ENCODE data around the gene SPNS2. TPM values are rescaled to one million over a fixed set of nuclear protein-coding genes. Genes with fewer than 3 reads are reported as not detected.

The SPNS2 gene
- total RNA-seq, 1 experiment from 2014 or later = 2.6 TPM

DNA sequence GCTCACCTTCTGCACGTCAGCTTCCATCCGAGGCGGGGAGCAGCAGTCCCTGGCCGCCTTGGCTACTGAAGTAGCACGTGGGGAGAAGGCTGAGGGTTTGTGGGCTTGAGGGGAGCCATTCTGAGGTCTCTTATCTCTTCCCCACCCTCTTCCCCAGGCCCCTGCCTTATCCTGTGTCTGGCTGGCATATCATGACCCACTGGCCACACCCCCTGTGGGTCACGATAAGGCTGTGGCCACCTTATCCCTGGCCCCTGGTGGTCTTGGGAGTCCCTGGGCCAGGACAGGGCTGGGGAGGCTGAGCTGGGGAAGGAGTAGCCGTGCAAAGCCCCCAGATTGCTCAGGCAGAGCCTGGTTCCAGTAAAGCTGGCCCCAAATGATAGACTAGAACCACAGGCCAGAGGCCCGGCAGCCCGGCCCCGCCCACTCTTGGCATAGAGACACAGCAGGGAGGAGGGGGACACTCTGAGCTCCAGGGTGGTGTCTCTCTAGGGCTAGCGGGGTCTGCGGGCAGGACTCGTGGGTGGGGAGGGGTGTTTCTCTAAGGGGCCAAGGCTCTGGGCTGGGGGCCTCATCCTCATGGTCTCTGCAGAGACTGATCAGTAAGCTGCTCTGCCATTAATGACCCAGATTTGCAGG is 7.6 kb downstream of the SPNS2 start:
- Histone ChIP-seq H3K4me1 (ENCODE audit: insufficient read depth, low read length) (peaks cover 17% of the 10 kb centered on the region), H4K20me1 (ENCODE audit: low read length) (no peaks in the 10 kb centered on the region), H3K9me2 (replicated peaks; ENCODE audit: low read length) (no peaks in the 10 kb centered on the region), H3K4me3 (ENCODE audit: low read length) (no peak overlapping the region), H3K9ac (ENCODE audit: low read length) (no peak overlapping the region), H3K9me3 (ENCODE audit: low read length) (no peaks in the 10 kb centered on the region), H3F3A (ENCODE audit: low read length, unreplicated experiment) (no peaks in the 10 kb centered on the region), H2AFZ (ENCODE audit: low read length) (no peak overlapping the region), H3K27me3 (ENCODE audit: low read length) (no peaks in the 10 kb centered on the region), H3K36me3 (ENCODE audit: low read depth, low read length) (no peaks in the 10 kb centered on the region), H3K27ac (ENCODE audit: low read length) (no peak overlapping the region), H3K79me2 (ENCODE audit: low read length) (no peaks in the 10 kb centered on the region), H3K4me2 (ENCODE audit: low read length) (no peak overlapping the region)
- ATAC-seq = no peak
- intact Hi-C loops (cut with micrococcal nuclease) = no loop called here
- POLR2A ChIA-PET (ENCODE audit: unreplicated experiment) = no interaction called here
- no TSS peak for BruUV-seq (replicated peaks)
- DNase-seq = no peak
- CTCF ChIA-PET = no interaction called here
- TF ChIP-seq, protein P1, sequence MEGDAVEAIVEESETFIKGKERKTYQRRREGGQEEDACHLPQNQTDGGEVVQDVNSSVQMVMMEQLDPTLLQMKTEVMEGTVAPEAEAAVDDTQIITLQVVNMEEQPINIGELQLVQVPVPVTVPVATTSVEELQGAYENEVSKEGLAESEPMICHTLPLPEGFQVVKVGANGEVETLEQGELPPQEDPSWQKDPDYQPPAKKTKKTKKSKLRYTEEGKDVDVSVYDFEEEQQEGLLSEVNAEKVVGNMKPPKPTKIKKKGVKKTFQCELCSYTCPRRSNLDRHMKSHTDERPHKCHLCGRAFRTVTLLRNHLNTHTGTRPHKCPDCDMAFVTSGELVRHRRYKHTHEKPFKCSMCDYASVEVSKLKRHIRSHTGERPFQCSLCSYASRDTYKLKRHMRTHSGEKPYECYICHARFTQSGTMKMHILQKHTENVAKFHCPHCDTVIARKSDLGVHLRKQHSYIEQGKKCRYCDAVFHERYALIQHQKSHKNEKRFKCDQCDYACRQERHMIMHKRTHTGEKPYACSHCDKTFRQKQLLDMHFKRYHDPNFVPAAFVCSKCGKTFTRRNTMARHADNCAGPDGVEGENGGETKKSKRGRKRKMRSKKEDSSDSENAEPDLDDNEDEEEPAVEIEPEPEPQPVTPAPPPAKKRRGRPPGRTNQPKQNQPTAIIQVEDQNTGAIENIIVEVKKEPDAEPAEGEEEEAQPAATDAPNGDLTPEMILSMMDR (conservative IDR thresholded peaks at IDR 0.05; ENCODE audit: low read depth, low read length) = no peak
- TF ChIP-seq EZH2phosphoT487 (IDR thresholded peaks at IDR 0.05; ENCODE audit: borderline replicate concordance, low read length) (no peak), EZH2 (IDR thresholded peaks at IDR 0.05; ENCODE audit: low read length, unreplicated experiment) (no peak)

- no peaks in the 10 kb centered on the region for H3F3A ChIP-seq (ENCODE audit: low read length, unreplicated experiment)
- intact Hi-C loops (cut with micrococcal nuclease) = no loop called here
- no peak overlapping the region for H3K4me2 ChIP-seq (ENCODE audit: low read length)
- H3K27ac ChIP-seq (ENCODE audit: low read length) = no peak overlapping the region
- H4K20me1 ChIP-seq (ENCODE audit: low read length) = no peaks in the 10 kb centered on the region
- H3K36me3 ChIP-seq (ENCODE audit: low read depth, low read length) = no peaks in the 10 kb centered on the region
- H2AFZ ChIP-seq (ENCODE audit: low read length) = no peak overlapping the region
- H3K9me2 ChIP-seq (replicated peaks; ENCODE audit: low read length) = no peaks in the 10 kb centered on the region
- no peak overlapping the region for H3K4me3 ChIP-seq (ENCODE audit: low read length)
- BruUV-seq (replicated peaks) = no TSS peak
- TF ChIP-seq EZH2 (IDR thresholded peaks at IDR 0.05; ENCODE audit: low read length, unreplicated experiment) (no peak), EZH2phosphoT487 (IDR thresholded peaks at IDR 0.05; ENCODE audit: borderline replicate concordance, low read length) (no peak)
- TF ChIP-seq, protein P1 (conservative IDR thresholded peaks at IDR 0.05; ENCODE audit: low read depth, low read length) = no peak
- POLR2A ChIA-PET (ENCODE audit: unreplicated experiment) = no interaction called here
- no peak for ATAC-seq
- H3K79me2 ChIP-seq (ENCODE audit: low read length) = no peaks in the 10 kb centered on the region
- H3K27me3 ChIP-seq (ENCODE audit: low read length) = no peaks in the 10 kb centered on the region
- H3K9me3 ChIP-seq (ENCODE audit: low read length) = no peaks in the 10 kb centered on the region
- peaks cover 17% of the 10 kb centered on the region for H3K4me1 ChIP-seq (ENCODE audit: insufficient read depth, low read length)
- no peak overlapping the region for H3K9ac ChIP-seq (ENCODE audit: low read length)
- DNase-seq = no peak
- CTCF ChIA-PET = no interaction called here
These were observed 8.2 kb downstream of the SPNS2 start for GRCh38 chr17:4506892-4507291.

- no peak overlapping the region for H3K4me2 ChIP-seq (ENCODE audit: low read length)
- no peak overlapping the region for H3K27ac ChIP-seq (ENCODE audit: low read length)
- no peaks in the 10 kb centered on the region for H3K36me3 ChIP-seq (ENCODE audit: low read depth, low read length)
- no peaks in the 10 kb centered on the region for H3F3A ChIP-seq (ENCODE audit: low read length, unreplicated experiment)
- no peaks in the 10 kb centered on the region for H3K9me3 ChIP-seq (ENCODE audit: low read length)
- no peaks in the 10 kb centered on the region for H3K9me2 ChIP-seq (replicated peaks; ENCODE audit: low read length)
- H3K27me3 ChIP-seq (ENCODE audit: low read length) = no peaks in the 10 kb centered on the region
- H4K20me1 ChIP-seq (ENCODE audit: low read length) = no peaks in the 10 kb centered on the region
- BruUV-seq (replicated peaks) = no TSS peak
- H3K4me1 ChIP-seq (ENCODE audit: insufficient read depth, low read length) = peaks cover 17% of the 10 kb centered on the region
- intact Hi-C loops (cut with micrococcal nuclease) = no loop called here
- ChIA-PET CTCF (no interaction called here), POLR2A (ENCODE audit: unreplicated experiment) (no interaction called here)
- DNase-seq = no peak
- H3K4me3 ChIP-seq (ENCODE audit: low read length) = no peak overlapping the region
- no peak for ATAC-seq
- TF ChIP-seq EZH2 (IDR thresholded peaks at IDR 0.05; ENCODE audit: low read length, unreplicated experiment) (no peak), EZH2phosphoT487 (IDR thresholded peaks at IDR 0.05; ENCODE audit: borderline replicate concordance, low read length) (no peak)
- TF ChIP-seq, protein P1 (conservative IDR thresholded peaks at IDR 0.05; ENCODE audit: low read depth, low read length) = no peak
- no peaks in the 10 kb centered on the region for H3K79me2 ChIP-seq (ENCODE audit: low read length)
- no peak overlapping the region for H3K9ac ChIP-seq (ENCODE audit: low read length)
- no peak overlapping the region for H2AFZ ChIP-seq (ENCODE audit: low read length)
These were observed 8.9 kb downstream of the SPNS2 start for GRCh38 chr17:4507361-4508111.
